Femur (tissue), 1 donor: ENCODE results near the gene CDH23.

ENCODE experiments used
- DNase-seq: peaks from one replicate; pipeline ENCODE4 v3.0.0-alpha.2; 2017

CDH23 gene

DNA sequence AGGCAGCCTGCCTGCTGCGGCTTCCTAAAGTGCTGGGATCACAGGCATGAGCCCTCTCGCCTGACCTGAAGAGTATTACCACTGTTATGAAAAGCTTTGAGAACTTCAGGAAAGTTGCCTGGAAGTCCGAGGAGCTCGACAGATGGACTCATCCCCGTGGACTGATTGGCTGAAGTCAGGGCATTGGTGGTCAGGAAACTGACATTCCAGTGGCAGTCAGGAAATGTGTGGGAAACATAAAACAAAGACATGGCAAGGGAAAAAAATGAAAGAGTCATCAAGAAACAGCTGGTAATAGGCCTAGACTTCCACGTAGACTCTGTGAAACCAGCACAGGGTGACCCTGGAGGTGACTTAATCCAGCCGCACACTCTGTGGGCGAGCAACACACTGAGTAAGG is 123.3 kb downstream of the CDH23 start:
- no peak for DNase-seq

- DNase-seq: no peak
These were observed 125.1 kb downstream of the CDH23 start for GRCh38 chr10:71521504-71522441.

- DNase-seq: no peak
These were observed 125.9 kb downstream of the CDH23 start for GRCh38 chr10:71522442-71523144.

GRCh38 chr10:71523756-71524155 is 127.0 kb downstream of the CDH23 start:
- DNase-seq: no peak

- DNase-seq: no peak
These were observed 128.4 kb downstream of the CDH23 start for GRCh38 chr10:71525092-71525491.

- DNase-seq: no peak
These were observed 129.0 kb downstream of the CDH23 start for GRCh38 chr10:71525721-71526120.

DNA sequence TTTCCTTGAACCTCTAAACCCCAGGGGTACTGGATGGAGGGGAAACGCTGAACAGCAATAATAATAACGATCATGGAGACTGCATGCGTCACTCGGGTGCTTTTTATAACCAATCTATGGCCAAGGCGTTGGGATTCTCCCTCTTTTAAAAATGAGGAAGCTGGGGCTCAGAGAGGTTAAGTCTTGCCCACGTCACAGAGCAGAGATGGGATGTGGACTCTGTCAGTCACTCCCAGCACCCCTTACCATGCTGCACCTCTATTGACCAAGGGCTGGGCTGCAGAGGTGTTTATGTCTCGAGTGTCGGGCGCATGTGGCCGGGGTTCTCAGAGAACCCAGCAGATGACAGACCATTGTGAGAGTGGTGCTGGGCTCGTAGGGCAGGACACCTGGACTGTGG is 129.9 kb downstream of the CDH23 start:
- no peak for DNase-seq

DNA sequence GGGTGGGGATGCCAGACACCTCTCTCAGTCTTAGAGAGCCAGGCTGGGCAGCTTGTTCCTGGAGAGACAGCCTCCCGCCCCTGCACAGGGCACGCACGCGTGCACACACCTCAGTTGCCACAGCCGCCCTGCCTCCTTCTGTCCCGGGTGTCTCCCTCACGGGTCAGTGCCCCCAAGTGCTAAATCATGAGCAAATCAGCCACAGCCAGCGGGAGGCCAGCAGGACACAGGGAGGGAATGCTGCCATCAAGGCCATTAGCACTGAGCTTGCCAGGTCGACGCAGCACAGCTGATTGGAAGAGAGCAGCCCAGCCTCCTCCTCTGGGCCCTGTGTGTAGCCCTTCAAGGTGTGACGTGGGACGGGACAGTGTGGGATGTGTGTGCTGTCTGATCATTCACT is 130.4 kb downstream of the CDH23 start:
- DNase-seq: no peak

DNA sequence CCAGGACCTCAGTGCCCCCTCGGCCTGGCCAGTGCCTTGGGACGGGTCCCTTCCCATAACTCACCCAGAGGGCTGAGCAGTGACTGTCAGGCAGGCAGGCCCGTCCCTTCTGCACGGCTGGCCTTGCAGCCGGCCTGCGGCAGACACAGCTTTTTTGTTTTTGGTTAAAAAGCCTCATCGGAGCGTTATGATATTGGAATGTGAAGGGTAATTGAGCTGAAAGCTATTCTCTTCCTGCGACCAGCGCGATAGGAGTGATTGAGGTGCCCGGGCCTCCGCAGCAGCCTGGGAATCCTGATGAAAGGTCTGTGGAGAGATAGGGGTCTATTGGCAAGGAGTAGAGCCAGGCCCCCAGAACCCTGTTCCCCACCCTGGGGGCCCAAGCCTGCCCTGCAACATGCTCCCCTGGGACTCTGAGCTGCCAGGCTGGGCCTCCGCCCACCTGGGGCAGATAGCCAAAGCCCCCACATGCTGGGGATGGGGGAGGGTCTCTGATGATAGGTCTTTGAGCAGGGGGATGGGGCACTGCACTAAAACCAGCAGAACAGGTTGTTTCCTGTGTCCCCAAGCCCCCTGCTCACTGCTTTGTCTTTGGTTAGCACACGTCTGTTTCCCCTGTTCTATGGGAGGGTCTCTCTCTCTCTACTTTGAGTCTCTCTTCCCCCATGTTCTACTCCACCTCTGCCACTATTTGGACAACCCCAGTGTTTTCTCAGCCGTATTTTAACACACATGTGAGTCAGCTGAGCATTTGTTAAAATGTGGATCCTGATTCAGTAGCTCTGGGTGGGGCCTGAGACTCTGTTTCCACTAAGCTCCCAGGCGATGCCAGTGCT is 131.9 kb downstream of the CDH23 start:
- no peak for DNase-seq

GRCh38 chr10:71529207-71529827 is 132.6 kb downstream of the CDH23 start:
- no peak for DNase-seq

GRCh38 chr10:71530781-71531180 is 134.1 kb downstream of the CDH23 start:
- no peak for DNase-seq

GRCh38 chr10:71531485-71532446 is 135.0 kb downstream of the CDH23 start:
- no peak for DNase-seq

- no peak for DNase-seq
These were observed 136.2 kb downstream of the CDH23 start for GRCh38 chr10:71532878-71533277.

DNA sequence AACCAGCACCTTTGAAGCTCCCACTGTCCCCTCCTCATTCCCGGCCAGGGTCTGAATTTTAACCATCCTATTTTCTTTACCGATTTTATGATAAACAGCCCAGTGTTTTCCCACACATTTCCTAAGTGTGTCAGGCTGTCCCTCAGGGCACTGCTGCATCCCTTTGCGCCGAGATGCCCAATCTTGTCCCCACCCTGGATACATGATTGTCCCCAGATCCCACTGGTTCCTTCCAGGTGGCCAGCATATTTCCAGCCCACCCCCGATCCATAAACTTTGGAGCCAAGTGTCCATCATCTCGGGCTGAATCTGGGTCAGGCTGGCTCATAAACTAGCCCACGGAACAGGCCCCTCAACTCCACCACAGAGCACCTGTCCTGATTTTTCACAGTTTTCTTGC is 137.2 kb downstream of the CDH23 start:
- DNase-seq: no peak

DNA sequence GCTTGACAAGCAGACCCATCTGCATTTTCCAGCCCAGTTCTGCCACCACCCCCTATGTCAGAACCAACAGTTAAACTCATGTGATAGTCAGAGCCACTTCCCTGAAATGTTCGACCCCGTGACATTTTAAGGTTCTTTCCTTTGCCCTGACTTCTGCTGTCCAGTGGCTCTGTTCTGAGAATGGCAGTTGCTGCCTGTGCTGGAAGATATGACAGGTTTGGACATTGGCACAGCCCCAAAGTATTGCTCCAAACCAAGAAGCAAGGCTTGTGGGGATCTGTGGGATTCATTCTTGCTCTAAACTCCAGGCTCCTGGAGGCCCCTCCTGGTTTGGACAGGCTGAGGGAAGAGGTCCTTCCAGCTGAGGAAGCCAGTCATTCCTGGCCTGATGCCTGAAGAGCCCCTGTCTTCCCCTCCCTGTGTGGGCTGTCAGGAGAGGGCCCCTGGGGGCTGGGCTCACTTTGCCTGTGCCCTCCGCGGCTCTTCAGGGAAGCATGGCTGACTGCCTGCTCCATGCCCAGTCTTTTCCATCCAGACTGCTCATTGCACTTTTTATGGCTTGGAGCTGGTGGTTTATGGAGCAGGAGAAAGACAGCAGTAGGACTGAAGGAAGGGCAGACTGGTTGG is 138.0 kb downstream of the CDH23 start:
- no peak for DNase-seq

- DNase-seq: no peak
These were observed 139.6 kb downstream of the CDH23 start for GRCh38 chr10:71536332-71536731.

DNA sequence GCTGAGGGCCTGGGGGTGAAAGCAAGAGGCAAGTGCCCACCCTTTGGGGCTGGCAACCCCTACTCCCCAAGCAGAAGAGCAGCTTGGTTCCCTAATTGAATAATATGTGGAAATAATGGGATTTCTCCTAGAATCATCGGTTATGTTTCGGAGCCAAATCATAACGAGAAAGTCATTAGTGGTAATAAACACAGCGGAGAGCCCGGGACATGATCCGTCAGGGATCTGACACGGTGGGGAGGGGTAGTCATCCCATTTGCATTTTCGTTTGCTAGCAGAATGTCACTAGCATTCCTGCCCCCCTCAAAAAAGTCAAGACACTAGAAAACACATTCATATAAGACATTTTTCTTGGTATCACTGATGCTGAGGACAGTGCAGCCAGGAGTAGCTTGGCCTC is 140.4 kb downstream of the CDH23 start:
- no peak for DNase-seq

DNA sequence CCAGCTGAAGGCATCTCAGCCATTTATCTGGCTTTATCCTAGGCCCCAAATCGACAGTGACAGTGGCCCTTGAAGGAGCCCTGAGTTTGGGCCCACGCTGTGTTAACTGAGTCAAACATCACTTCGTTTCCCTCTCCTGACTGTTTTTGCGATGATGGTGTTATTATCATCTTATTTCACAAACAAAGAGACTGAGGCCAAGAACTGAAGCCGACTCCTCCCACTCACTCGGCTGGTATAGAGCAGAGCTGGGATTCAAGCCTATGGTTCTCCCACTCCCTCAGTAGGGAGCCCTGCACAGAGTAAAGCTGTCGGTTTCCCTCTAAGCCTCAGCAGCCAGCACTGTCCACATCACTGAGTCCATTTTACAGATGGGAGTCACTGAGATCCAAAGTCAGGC is 141.0 kb downstream of the CDH23 start:
- no peak for DNase-seq

DNA sequence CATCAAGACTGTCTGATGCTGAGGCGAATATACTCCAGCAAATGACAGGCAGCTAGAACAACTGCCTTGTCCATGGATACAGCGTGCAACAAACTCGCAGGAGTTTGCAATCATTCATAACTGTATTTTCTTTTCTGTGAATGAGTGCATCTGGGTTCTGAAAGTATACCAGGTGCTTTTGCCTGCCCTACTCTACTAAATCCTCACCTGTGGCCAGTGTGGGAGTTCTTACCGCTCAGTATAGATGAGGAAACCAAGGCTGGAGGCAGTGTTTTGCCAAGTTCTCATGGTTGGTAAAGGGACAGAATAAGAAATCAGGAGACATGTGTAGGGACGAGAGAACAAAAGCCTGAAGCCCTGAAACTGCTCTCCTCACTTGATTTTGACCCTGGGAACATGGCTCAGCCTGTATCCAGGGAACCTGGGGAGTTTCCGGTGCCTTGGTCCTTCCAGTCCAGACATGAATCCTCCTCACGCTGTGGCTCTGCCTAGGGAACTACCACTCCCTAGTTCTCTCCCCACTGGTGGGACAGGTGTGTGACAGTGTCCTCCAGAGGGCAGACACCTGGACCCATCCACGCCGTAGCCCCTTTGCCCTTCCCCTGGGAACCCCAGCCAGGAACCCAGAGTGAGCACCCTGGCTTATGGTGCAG is 142.0 kb downstream of the CDH23 start:
- DNase-seq: no peak

DNA sequence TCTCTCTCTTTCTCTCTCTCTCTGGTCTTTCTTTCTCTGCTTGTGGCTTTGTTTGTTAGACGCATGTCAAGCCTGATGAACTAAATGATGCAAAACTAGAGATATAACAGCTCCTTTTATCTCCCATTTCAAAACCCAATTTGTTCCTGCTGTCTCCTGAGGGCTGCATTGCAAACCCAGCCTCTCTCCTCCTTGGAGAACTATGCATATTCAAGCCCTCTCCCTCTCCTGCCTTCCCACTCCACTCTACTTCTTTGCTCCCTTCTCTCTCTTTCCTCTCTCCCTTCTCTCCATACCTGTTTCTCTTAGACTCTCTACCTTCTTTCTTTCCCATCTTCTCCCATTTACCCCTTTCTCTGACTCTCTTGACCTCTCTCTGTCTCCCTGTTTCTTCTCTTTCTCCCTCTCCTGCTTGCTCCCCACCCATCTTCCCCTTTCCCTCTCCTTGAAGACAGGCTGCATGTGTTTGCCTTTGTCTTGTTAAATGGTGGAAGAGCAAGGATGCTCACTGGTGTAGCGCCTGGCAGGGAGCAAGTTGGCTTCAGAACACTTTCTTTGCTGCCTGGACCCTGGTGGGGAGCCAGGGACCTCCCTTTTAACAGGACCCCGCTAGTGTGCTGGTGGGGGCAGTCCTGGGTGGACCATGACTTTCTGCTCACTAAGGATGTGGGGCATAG is 142.9 kb downstream of the CDH23 start:
- no peak for DNase-seq
